GM19395 (cell line): Measurements from ENCODE around the gene BCO2.
"Not testable (repeated sequence)": the region's sequence is repeated elsewhere in the genome, so short reads cannot be mapped to it uniquely, and the experiment has no call there.

Source experiments
- ATAC-seq: cut with Tn5 transposase; IDR thresholded peaks from one replicate; pipeline ENCODE4 v1.9.1; 2021; ENCODE audit warnings: mild to moderate bottlenecking, moderate library complexity; ENCODE audit not compliant: unreplicated experiment

The BCO2 gene

DNA sequence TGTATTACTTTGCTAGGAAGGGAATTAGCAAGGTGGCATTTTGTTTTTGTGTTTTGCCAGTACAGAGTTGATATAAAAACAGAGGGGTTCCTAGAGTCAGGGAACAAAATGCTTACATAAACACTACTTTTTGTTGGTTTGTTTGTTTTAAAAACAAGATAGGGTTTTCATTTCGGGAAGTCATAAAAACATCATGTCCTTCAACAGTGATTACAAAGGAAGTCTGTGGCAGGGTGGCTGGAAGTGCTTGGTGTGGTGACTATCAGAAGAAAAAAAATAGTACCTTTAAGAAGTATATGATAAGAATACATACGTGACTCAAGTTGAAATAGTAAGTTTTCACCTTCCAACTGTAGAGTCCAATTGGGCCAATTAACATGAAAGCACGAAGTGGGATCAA lies 10.3 kb upstream of the BCO2 start:
- no peak for ATAC-seq

DNA sequence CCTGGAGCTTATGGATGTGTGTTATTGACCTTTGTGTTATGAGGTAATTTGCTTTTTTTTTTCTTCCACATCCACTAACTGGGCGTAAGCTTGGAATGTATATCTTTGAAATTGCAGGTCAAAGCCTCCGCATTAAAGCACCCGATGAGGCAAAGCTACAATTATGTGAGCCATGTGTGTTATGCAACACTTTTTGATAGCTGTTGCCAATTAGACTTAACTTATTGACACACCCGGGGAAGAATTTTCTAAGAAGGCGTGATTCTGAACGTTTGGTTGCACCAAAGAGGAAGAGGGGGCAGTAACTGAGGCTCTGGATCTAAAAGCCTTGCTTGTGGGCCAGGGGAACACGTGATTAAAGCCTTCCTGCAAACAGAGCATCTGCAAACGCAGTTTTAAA lies 8.8 kb upstream of the BCO2 start:
- ATAC-seq = no peak

- no peak for ATAC-seq
These were observed 8.2 kb upstream of the BCO2 start, which contains the start of gene TEX12 for GRCh38 chr11:112167145-112167544. TEX12 (plus strand) TSS chr11:112167372; CDS start chr11:112169269, 1,897 bp downstream.

DNA sequence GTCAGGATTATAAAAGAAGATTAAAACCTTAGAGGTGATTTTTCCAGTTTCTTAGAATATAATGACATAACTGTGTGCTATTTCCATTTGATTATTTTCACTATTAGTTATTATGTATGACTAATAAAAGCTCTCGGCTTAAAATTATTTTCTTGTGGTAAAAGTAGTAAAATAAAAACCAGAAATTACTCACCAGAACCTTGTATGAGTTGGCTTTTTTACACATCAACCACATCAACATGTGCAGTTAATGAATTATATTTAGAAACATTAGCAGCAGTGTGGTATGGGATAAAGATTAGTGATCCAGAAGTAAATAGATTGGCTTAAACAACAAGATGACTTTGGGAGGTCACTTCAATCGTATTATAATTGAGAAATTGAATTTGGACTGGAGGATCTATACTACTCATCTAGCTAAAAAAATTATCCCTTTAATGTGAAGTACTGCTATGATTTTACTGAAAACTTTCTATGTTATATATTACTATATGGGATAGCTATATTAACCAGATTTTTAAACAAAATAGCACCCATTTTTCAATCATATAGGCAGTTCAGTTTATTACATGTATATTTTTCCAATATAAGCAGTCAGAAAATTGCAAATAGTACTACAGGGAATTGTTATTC lies 2.8 kb upstream of the BCO2 start:
- peak; percentile 68 for ATAC-seq

DNA sequence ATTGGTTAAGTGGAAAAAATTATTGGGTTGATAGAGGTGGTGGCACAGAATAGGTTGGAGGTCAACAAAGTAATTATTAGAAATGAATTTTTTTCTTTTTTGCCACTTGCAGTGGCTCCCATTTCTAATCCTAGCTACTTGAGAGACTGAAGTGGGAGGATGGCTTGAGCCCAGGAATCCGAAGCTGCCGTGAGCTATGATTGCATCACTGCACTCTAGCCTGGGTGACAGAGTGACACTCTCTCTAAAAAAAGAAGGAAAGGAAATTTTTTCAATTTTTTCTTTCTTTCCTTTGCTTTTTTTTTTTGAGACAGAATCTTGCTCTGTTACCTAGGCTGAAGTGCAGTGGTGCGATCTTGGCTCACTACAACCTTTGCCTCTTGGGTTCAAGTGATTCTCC lies 2.2 kb upstream of the BCO2 start:
- ATAC-seq = no peak

DNA sequence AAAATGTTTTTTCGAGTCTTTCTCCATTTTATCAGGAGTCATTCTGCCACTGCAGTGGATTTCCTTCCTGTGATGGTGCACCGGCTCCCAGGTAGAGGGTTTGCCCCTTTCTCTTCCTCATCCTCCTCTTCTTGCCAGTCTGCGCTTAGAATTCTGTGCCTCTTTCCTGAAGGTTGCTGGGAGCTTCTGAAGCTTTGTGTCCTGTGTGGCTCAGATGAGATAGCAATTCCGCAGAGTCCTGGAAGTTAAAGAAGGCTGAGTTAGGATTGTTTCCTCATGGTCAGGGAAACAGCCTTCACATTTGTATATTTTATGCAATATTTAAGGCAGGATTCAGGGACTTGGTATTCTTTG lies 264 bp downstream of the BCO2 start:
- ATAC-seq = no peak

DNA sequence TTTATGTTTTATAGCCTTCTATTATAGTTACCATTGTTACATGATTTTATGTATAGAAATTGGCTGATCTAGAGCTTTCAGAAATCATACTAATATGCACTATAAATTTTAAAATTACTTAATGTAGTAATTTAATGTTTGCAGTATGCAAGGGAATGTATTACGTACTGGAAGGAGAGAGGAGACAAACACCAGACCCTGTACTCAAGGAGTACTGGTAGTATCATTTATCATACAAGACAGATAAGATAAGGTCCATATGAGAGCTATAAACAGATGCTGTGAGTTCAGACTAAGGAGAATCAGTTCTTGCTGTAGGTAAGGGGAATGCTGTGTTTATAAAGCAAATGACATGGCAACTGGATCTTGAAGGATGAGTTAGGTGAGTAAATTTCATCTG lies 765 bp downstream of the BCO2 start:
- no peak for ATAC-seq

GRCh38 chr11:112177589-112177988 lies 2.3 kb downstream of the BCO2 start:
- no peak for ATAC-seq

DNA sequence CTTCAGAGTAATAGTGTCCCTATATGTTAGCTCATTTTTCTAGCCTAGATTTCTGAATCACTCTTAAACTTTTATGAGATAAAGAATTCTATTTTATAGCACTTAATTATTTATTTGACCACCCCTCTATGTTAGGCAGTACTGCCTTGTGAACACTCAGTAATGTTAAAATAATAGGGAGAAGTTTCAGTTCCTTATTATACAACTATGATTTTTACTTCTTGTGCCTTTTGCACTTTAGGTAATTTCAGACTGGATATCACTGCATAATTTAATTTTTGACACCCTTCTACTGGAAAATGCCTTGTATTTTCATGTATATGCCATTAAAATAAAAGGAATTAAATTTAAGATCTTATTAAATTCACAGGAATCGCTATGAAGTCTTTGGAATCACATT lies 3.1 kb downstream of the BCO2 start:
- ATAC-seq = no peak

GRCh38 chr11:112178936-112179335 lies 3.6 kb downstream of the BCO2 start:
- no peak for ATAC-seq

DNA sequence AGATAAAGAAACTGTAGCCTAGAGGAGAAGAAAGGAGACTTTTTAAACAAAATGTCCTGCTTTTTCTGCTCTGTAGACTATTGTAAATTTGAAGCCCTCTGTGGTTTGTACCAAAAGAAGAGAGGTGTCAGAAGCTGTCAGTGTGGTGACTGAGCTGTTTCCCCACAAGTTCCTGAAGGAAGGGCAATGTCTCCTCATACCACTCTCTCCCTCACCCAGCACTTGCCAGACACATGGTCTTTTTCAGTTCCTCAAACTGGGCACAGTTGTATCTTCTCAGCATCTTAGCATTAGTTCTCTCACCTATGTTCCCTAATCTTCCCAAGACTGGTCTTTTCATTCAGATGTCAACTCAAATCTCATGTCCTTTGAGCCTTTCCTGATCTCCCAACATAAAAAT lies 4.3 kb downstream of the BCO2 start:
- peak; percentile 70 for ATAC-seq

DNA sequence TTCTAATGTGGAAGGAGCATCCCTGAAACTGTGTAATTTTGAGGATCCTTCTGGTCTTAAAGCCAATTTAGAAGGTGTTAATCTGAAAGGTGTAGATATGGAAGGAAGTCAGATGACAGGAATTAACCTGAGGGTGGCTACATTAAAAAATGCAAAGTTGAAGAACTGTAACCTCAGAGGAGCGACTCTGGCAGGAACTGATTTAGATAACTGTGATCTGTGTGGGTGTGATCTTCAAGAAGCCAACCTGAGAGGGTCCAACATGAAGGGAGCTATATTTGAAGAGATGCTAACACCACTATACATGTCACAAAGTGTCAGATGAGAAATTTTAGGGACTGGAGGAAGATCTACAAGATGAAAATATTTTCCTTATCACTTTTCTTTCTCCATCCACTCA lies 7.6 kb downstream of the BCO2 start:
- ATAC-seq = no peak

- no peak for ATAC-seq
These were observed 10.6 kb downstream of the BCO2 start for GRCh38 chr11:112185883-112186282.

- no peak for ATAC-seq
These were observed 11.0 kb downstream of the BCO2 start for GRCh38 chr11:112186304-112186703.

- ATAC-seq = not testable (repeated sequence)
These were observed 19.8 kb downstream of the BCO2 start for GRCh38 chr11:112195113-112195512.

GRCh38 chr11:112195951-112196351 lies 20.6 kb downstream of the BCO2 start:
- no peak for ATAC-seq

DNA sequence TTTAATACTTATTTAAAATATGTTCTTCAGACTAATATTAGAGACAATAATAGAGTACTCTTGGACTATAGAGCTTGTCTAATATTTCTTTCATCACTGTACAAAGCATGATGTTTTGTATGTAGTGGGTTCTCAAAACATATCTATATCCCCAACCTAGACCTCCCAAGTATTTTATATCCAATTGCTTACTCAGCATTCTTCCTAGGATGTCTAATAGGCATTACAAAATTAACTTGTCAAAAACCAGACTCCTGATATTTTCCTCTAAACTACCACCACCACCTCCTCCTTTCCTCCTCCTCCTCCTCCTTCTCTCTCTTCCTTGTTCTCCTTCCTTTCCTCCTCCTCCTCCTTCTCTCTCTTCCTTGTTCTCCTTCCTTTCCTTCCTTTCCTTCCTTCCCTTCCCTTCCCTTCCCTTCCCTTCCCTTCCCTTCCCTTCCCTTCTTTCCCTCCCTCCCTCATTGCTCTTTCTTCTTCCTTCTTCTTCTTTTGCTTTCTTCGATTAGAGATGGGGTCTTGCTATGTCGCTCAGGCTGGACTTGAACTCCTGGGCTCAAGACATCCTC lies 21.3 kb downstream of the BCO2 start:
- no peak for ATAC-seq

GRCh38 chr11:112199101-112199500 lies 23.8 kb downstream of the BCO2 start:
- ATAC-seq = not testable (repeated sequence)

DNA sequence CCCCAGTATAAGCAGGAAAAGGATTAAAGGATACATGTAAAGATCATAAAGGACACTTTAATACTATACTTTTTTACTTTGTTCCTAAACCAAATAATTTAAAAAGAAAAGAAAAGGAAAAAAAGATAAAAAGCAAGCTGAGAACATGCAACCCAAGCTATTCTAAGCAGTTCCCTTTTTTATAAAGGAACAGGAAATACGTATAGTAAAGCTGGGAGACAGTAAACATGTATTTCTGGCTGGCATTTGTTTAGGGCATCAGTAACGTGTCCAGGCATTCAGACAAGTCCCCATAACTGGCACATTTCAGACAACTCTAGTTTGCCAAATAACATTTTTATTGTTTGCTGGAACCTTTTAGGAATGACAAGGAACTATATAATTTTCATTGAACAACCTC lies 24.9 kb downstream of the BCO2 start:
- no peak for ATAC-seq

DNA sequence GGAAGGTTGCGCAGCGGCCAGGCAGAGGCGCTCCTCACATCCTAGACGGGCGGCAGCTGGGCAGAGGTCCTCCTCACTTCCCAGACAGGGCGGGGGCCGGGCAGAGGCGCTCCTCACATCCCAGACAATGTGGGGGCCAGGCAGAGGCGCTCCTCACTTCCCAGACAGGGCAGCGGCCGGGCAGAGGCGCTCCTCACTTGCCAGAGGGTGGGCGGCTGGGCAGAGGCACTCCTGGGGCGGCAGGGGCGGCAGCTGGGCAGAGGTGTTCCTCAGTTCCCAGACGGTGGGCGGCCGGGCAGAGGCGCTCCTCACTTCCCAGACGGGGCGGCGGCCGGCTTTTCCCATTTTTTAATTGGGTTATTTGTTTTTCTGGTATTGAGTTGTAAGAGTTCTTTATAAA lies 30.8 kb downstream of the BCO2 start:
- no peak for ATAC-seq

DNA sequence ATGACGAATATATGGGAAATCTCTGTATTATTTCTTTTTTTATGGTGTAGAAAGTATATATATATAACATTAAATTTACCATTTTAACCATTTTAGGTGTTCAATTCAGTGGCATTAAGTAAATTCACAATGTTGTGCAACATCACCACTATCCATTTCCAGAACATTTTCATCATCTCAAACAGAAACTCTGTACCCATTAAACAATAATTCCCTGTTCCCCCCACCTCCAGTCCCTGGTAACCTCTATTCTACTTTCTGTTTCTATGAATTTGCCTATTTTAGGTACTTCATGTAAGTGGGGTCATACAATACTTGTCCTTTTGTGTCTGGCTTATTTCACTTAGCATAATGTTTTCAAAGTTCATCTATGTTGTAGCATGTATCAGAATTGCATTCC lies 35.6 kb downstream of the BCO2 start:
- ATAC-seq = no peak

- ATAC-seq = no peak
These were observed 36.2 kb downstream of the BCO2 start for GRCh38 chr11:112211536-112211935.

DNA sequence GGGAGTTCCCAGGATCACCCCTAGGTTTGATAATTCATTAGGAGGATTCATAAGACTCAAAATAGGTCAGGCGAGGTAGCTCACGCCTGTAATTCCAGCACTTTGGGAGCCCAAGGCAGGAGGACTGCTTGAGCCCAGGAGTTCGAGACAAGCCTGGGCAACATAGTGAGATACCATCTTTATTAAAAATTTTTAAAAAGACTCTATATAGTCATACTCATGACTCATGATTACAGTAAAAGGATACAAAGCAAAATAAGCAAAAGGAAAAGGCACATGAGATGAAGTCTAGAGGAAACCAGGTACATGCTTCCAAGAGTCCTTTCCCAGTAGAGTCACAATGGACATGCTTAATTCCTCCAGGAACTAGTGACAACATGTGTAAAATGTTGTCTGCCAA lies 37.0 kb downstream of the BCO2 start:
- no peak for ATAC-seq
